Measurements from ENCODE around the gene SDS.

The SDS gene

GRCh38 chr12:113398346-113399290, 5.1 kb downstream of the SDS start:
- DNase-seq: no peak

DNA sequence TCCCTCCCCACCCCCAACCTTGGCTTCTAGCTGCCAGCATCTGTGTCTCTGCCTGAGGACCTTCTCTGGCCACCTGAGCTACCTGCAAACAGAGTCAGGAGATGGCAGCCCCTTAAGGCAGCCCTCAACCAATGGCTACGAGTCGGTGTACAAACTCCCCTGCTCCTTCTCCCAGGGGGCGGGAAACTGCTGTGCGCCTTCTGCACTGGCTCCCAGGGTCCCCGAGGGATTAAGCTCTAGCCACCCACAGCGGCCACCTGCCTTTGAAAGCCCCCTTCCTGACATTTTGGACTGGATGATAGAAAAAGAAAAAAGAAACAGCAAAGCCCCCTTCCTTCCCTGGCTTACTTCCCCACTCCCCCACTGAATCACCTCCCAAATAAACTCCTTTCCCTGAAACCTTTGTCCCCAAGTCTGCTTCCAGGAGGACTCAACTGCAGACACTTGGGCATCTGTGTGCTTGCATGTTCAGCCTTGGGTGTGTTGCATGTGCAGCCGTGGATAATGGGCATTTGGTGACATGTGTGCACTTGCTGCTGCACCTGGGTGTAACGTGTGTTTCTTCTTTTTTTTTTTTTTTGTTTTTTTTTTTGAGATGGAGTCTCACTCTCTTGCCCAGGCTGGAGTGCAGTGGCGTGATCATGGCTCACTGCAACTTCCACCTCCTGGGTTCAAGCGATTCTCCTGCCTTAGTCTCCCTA, 6.0 kb downstream of the SDS start:
- DNase-seq: no peak

DNA sequence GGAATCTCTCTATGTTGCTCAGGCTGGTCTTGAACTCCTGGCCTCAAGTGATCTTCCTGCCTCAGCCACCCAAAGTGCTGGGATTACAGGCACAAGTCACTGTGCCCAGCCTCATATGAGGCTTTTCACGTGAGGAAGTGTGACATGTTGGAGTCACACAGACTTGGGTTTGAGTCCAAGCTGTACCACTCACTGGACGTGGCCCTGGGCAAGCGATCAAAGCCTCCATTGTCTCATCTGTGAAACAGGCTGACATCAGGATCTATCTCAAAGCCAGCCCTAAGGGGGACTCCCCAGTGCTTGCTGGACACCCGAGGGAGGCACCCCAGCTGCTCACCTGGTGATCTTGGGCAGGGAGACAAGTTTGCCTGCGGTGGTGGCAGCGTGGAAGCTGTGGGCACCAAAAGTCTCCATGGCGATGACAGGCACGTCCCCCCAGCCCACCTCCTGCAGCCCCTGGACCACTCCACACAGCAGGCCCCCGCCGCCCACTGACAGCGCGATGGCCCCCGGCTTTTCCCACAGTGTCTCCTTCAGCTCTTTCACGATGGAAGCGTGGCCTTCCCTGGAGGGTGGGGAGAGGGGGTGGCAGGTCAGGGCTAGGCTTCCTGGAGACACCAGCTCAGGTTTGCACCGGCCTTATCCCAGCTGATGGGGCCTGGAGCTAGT, 6.7 kb downstream of the SDS start:
- no peak for DNase-seq

DNA sequence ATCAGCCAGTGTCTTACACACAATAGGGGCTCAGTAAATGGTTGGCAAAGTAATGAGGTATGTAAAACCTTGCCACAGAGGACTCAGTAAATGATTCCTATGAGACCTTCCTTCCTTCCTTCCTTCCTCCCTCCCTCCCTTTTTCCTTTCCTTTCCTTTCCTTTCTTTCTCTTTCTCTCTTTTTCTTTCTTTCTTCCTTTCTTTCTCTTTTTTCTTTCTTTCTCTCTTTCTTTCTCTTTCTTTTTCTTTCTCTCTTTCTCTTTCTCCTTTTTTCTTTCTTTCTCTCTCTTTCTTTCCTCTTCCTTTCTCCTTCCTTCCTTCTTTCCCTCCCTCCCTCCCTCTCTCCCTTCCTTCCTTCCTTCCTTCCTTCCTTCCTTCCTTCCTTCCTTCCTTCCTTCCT, 7.5 kb downstream of the SDS start:
- DNase-seq: no peak

DNA sequence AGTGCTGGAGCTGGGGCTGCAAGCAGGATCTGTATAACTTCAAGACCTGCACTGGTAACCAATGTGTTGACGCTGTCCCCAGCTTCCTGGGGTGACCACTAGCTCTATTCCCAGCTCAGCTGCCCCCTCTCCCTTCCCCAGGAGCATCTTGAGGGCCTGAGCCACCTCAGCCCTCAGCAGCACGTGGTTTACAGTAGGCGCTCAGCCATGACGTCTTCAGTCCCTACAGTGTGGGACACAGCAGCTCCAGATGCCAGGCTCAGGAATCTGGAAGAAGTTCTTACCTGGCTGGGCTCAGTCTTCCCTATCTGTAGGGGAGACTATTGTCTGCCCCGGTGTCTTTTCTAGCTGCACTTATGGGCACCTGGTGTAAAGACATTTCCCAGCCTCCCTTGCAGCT, 8.6 kb downstream of the SDS start:
- DNase-seq: no peak

- no peak for DNase-seq
Measured at GRCh38 chr12:113393749-113394148, 9.9 kb downstream of the SDS start.

GRCh38 chr12:113392988-113393579, 10.6 kb downstream of the SDS start:
- no peak for DNase-seq

DNA sequence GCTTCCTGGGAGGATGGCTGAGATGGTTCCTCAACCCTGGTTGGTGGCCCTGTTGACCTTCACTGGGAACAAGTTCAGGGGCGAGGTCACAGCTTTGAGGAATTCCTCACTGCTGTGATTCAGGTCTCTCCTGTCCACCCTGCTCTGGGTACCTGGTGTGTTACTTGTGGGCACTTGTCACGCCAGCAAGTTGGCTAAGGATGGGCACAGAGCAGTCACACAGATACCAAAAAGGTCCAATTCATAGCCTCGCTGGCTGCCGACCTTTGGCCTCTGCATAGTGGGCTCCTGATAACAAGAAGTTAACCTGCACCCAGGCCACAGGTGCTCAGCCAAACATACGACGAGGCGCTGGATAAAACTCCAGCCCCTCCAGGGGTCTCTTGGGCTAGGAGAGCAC, 11.2 kb downstream of the SDS start:
- DNase-seq: no peak

- no peak for DNase-seq
Measured at GRCh38 chr12:113391650-113392337, 11.9 kb downstream of the SDS start.

GRCh38 chr12:113391145-113391544, 12.5 kb downstream of the SDS start:
- no peak for DNase-seq

DNA sequence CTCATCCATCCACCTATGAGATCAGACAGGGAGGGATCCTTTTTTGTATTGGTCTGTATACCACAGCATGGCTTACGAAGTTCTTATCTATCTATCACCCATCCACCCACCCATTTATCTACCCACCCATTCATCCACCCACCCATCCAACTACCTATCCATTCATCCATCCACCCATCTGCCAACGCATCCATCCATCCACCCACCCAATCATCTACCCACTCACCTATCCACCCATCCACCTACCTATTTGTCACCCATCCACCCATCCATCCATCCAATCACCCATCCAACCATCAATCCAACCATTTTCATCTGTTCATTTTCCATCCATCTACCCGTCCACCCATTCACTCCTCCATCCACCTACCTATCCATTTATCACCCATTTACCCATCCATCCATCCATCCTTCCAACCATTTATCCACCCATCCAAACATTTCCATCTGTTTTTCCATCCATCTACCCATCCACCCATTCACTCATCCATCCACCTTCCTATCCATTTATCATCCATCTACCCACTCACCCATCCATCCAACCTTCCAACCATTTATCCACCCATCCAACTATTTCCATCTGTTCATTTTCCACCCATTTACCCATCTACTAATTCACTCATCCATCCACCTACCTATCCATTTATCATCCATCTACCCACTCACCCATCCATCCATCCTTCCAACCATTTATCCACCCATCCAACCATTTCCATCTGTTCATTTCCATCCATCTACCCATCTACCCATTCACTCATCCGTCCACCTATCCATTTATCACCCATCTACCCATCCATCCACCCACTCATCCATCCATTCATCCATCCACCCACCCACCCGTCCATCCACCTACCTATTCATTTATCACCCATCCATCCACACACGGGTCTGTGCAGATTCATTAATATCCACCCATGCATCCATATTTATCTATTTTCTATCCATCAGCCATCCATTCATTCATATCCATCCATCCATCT, 13.3 kb downstream of the SDS start:
- DNase-seq: no peak

DNA sequence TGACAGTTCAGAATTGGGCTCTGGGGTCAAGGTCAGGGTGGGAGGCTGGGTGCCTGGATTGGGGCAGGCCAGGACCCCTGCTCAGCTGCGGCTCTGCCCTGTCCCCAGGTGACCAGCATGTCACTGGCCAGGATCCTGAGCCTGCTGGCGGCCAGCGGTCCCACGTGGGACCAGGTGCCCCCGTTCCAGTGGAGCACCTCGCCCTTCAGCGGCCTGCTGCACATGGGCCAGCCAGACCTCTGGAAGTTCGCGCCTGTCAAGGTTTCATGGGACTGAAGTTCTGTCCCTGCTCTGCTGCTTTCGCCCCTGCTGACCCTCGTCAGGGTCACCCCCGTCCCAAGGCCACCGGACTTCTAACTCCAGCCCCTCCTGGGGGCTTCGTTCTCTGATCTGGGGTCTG, 15.3 kb downstream of the SDS start:
- DNase-seq: no peak

DNA sequence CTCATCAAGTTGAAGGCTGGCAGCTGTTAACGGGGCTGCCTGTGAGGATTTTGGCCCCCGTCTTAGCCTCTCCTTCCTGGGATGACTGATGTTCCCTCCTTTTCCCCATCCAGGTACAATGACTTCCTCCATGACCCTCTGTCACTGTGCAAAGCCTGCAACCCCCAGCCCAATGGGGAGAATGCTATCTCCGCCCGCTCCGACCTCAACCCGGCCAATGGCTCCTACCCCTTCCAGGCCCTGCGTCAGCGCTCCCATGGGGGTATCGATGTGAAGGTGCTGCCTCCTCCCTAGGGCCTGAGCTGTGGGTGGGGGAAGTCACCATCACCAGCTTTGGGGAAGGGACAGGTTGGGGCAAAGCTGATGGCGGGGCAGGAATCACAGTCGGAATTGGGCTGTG, 16.1 kb downstream of the SDS start:
- no peak for DNase-seq

- no peak for DNase-seq
Measured at GRCh38 chr12:113386866-113387566, 16.7 kb downstream of the SDS start.

DNA sequence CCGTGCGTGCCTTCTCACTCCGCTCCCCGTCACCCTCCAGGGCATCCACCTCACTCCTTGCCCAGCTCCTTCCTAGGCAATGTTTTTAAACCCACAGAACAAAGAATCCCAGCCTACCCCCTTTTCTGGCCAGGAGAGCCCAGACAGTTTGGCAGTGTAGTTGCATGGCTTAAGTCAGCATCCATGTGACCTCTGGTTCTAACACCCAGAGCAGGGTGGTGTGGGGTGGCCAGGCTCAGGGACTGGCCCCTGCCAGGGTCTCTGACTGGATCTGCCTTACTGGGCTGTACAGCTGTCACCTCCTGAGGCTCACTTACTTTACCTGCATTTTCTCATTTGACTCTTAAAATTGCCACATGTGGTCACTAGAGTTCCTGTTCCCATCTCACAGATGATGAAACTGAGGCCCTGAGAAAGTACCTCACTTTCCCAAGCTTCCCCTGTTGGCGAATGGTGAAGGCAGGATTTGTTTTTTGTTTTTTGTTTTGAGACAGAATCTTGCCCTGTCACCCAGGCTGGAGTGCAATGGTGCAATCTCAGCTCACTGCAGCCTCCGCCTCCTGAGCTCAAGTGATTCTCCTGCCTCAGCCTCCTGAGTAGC, 18.3 kb downstream of the SDS start:
- DNase-seq: peak; percentile 29

- no peak for DNase-seq
Measured at GRCh38 chr12:113384778-113385177, 18.9 kb downstream of the SDS start.

- no peak for DNase-seq
Measured at GRCh38 chr12:113382206-113382605, 21.5 kb downstream of the SDS start.

DNA sequence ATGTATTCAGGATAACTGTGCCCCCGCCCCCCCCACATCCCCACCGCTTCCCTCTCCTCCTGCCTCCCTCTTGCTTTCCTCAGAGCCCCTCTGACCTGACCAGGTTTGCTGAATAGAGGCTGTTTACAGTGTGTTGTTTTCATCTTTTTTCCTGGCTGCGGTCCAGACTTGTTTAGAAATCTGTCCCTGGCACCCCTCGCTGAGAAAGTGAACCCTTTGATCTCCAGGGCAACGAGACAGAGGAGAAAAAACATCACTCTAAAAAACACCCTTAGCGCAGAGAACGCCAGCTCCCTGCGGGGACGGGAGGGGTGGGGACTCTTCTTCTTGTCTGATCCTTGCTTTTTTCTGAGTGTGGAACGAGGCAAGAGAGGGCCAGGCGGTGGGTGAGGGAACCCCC, 22.5 kb downstream of the SDS start:
- no peak for DNase-seq

- DNase-seq: no peak
Measured at GRCh38 chr12:113378291-113378690, 25.4 kb downstream of the SDS start.

- no peak for DNase-seq
Measured at GRCh38 chr12:113374823-113375428, 28.8 kb downstream of the SDS start.
